Anterior cingulate cortex (tissue), 58 donors: Measurements from ENCODE around the gene FOXL2.
A peak's percentile ranks its signal among the peaks of the same experiment; 100 is the strongest.

Experiments used
- DNase-seq, 58 donors: peaks; one replicate each; lab custom pipeline; 2025; lab: John Stamatoyannopoulos, UW

The FOXL2 gene

GRCh38 chr3:138945709-138946662, 951 bp downstream of the FOXL2 start:
- DNase-seq: no peak

GRCh38 chr3:138944929-138945708, 1.8 kb downstream of the FOXL2 start:
- DNase-seq: no peak

- no peak for DNase-seq
These were observed 2.3 kb downstream of the FOXL2 start for GRCh38 chr3:138944654-138944928.

- DNase-seq: no peak
These were observed 2.9 kb downstream of the FOXL2 start for GRCh38 chr3:138943724-138944653.

- DNase-seq: no peak
These were observed 3.9 kb downstream of the FOXL2 start for GRCh38 chr3:138942861-138943623.

GRCh38 chr3:138942271-138942670, 4.7 kb downstream of the FOXL2 start:
- DNase-seq: no peak

GRCh38 chr3:138941259-138941885, 5.6 kb downstream of the FOXL2 start:
- no peak for DNase-seq

GRCh38 chr3:138940446-138940845, 6.5 kb downstream of the FOXL2 start:
- no peak for DNase-seq

GRCh38 chr3:138939561-138940241, 7.2 kb downstream of the FOXL2 start:
- no peak for DNase-seq

- DNase-seq: no peak
These were observed 7.9 kb downstream of the FOXL2 start for GRCh38 chr3:138938877-138939560.

- no peak for DNase-seq
These were observed 8.7 kb downstream of the FOXL2 start for GRCh38 chr3:138938056-138938876.

GRCh38 chr3:138937690-138938055, 9.3 kb downstream of the FOXL2 start:
- DNase-seq: no peak

- DNase-seq: no peak
These were observed 9.9 kb downstream of the FOXL2 start for GRCh38 chr3:138936741-138937689.

GRCh38 chr3:138935863-138936740, 10.8 kb downstream of the FOXL2 start:
- DNase-seq: peak in 50 of 58 donors; percentile 5 to 67 (median 25)

- no peak for DNase-seq
These were observed 11.5 kb downstream of the FOXL2 start for GRCh38 chr3:138935505-138935862.
